CD4-positive, alpha-beta T cell treated with Interleukin-15 for 1 hour (primary cell): ENCODE results near the gene PAPLN.

Experiments
- DNase-seq: peaks from one replicate; pipeline ENCODE4 v3.0.0-alpha.2; 2020

The PAPLN gene

DNA sequence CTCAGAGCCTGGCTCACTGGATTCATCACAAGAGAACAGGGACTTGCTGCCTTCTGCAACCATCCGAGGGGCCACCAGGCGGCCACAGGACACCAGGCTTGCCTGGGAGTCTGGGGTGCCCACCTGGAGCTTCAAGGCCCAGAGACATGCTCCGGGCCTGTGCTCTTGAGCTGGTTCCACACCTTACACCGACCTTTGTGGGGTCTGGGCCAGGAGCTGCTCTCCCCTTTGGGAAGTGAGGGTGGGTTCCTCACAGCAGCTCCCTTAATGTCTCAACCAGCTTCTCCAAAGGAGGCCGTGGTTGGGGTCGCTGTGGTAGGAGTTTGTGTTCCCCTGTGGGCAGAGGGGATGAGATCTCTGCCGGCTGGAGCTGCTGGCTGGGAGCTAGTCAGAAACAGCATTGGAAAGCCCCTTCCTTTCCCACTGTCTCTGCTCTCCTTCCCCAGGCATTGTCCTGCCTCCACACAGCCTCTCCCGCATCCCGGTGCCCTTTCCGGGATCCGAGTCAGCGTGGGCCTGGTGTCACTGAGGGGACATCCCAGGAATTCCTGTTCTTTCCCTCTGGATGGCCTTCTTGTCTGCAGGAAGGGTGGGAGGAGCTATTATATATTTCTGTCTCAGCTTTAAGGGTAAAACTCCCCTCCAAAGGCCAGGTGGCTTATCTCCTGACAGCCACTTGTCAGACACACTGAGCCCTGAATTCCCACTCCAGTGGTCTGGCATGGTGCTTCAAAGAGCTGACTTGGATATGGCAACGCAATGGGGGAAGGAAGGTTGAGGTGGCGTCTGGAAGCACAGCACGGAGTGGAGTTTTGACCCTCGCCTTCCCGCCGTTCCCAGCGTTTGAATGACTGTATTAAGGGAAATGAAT is 5.1 kb upstream of the PAPLN start:
- DNase-seq = no peak

DNA sequence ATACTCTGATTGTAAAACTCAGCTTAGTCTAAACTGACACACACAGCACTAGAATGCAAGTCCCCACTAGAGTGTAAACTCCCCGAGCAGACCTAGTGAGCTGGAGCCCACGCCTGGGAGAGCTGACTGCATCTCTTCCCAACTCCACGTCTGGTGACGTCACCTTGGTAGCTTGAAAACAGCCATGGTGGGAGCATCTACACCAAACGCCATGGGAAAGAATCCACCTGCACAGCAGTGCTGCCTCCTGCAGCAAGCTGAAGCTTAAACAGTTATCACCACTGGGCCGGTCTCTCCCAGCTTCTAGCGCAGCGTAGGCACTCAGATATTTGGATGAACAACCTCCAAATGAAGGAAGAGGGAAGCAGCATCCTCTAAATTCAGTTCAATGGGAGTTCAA is 4.3 kb upstream of the PAPLN start:
- no peak for DNase-seq

DNA sequence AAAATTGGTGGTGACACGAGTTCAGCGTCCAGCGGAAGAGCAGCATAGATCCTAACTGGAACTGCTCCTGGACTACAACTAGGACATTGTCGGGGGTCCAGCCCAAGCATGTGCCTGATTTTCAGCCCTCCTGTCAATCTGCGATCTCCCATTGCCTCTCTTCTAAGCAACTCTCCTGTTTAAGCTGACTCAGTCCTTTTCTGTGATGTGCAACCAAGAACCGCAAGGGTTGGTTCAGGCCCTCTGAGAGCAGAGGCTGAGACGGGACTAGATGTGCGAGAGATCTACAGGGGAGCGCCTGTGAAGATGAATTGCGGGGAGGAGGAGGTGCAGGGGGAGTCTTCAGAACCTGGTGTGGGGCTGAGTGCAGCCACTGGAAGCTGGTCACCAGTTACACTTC is 3.7 kb upstream of the PAPLN start:
- DNase-seq = no peak

DNA sequence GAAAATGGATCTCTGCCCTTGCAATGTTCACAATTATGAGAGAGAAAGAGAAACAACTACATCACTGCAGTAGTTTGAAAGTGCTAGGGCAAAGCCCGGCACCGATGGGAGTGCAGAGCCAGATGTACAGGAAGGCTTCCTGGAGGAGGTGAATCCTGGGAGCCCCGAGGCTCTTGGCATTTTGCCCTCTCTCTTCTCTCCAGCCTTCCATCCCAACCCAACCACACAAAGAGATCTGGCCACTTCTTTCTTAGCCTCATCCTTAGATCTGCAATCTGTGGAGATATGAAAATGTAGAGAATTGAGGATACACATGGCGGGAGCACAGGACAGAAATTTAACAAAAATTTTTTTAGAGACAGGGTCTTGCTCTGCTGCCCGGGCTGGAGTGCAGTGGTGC is 3.3 kb upstream of the PAPLN start:
- DNase-seq = no peak

DNA sequence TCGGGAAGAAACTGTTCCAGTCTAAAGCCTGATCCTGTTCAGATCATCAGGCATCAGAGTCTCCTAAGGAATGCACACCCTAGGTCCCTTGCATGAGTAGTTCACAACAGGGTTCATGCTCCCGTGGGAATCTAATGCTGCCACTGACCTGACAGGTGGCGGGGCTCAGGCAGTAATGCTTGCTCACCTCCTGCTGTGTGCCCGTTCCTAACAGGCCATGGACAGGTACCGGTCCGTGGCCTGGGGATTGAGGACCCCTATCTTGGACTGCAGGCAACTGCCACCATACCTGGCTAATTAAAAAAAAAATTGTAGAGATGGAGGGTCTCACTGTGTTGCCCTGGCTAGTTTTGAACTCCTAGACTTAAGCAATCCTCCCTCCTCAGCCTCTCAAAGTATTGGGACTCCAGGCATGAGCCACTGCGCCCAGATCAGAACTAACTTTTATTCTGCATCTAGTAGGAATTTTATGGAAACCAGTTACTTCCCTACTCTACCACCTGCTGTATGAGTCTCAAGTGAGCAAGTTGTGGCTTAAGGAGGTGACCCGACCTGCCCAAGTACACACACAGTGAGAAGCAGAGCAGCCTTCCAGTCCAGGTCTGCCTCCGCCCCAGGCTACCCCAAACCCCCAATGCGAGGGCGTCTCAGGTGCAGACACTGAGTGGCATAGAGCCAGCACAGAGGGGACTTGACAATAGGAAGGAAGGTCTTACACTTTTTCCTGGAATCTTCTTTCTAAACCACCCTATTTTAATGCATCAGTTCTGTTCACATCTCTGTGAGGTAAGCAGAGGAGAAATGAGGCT is 2.5 kb upstream of the PAPLN start:
- no peak for DNase-seq

DNA sequence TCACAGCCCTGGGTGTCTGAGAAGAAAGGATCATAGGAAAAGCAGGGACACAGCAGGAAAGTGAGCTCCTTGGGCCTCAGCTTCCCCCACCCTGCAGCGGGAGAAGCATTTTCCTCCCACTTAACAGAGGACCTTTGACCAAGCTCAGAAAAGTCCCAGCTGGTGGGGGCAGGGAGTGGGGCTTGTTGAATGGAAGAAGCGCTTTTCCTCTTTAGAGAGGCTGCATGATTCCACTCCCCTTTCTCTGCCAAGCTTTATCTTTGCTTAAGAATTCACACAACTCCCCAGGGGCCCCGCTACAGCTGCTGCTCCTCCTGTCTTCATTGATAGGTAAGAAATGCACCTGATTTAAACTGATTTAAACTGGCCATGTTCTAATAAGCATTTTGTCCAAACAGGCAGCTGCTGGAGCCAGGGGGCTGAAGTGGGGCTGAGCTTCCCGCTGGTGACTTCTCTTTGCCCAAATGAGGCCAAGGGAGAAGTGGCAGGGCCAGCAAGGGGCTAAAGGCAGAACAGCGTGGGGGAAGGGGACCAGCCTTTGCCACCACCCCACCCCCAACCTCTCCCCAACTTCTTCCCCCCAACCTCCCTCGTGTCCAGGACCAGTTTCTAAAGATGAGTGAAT is 1.7 kb upstream of the PAPLN start:
- DNase-seq = no peak

DNA sequence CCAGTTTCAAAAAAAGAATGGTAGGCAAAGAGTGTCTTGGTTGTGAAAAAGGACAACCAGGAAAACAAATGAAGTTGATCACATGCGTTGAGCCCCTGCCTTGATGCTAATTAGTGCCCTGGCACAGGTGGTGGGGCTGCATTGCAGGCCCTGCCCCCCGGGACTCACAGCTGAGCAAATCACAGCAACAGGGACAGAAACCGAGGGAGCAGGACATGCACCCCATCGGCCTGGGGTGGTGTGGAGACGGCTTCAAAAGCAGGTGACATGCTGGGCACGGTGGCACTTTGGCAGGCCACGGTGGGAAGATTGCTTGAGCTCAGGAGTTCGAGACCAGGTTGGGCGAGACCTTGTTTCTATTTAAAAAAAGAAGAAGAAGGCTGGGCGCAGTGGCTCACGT is 1.1 kb upstream of the PAPLN start:
- DNase-seq = no peak

DNA sequence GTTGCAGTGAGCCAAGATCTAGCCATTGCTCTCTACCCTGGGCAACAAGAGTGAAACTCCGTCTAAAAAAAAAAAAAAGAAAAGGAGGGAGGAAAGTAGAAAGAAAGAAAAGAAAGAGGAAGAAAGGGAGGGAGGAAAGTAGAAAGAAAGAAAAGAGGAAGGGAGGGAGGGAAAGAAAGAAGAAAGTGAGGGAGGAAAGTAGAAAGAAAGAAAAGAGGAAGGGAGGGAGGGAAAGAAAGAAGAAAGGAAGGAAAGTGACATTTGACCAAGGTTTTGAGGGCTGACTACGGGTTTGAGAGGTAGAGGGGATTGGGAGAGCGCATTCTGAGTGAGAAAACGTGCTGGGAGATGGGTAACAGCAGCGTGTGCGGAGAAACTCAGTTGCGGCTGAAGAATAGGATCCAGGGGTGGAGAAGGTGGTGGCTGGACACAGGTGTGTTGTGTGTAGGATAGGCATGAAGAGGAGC is 521 bp upstream of the PAPLN start:
- DNase-seq = no peak

DNA sequence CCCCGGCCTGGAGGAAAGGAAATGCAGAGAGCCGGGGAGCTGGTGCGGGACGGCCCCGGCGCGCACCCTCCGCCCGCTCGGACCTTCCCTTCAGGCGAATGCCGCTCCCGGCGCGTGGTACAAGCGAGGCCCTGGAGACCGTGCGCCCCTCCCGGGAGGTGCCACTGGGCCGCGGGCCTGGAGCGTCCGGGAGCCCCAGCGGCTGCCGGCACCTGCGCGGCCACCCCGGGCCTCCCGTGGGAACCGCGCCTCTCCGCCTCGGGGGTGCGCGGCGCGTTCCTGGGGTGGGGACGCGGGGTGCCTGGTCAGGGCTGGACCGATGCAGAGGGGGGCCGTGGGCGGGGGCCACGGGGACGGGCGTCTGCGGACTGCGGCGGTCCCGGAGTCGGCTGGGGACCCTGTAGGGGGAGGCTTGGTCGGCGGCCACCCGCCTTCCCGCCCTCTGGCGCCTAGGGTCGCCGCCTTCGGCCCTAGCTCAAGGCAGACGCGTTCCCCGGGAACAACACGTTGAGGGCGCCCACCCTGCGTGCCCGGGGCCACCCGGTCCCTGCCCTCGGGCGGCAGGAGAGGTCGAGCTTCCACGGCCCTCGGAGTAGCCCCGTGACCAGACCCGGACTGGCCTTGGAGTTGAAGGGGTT is 599 bp downstream of the PAPLN start:
- DNase-seq = no peak

DNA sequence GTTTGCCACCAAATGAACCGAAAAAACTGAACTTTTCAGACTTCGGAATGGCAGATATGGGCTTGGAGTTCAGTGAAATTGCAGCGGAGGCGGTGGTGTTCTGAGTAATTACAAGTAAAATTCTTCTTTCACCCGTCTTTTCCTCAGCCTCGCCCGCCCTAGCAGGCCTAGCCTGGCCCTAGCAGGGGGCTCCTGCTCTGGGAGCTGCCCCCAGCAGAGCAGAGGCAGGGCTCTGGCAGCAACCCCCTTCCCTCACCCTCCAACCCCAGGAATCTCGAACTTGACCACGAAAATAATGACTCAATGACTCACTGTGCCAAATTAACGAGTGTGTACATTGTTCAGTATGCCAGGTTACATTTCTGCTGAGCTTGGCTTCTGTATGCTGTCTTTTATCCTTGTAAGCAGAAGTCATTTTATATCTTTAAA is 1.1 kb downstream of the PAPLN start:
- DNase-seq = no peak

DNA sequence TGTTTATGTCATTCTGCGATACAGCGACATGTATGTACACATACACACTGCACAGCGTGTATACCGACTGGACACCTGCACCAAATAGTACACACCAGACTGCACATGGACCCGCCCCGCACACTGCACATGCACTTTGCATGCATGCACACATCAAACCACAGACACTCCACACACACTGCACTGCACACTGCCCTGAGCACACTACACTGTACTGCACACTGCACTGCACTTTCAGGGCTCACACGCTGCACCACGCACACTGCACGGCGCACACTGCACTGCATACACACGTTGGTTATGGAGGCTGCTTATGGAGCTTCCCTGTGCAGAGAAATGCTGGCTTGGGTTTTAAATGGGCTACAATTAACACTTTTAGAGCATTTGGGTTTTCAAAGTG is 1.6 kb downstream of the PAPLN start:
- DNase-seq = no peak

DNA sequence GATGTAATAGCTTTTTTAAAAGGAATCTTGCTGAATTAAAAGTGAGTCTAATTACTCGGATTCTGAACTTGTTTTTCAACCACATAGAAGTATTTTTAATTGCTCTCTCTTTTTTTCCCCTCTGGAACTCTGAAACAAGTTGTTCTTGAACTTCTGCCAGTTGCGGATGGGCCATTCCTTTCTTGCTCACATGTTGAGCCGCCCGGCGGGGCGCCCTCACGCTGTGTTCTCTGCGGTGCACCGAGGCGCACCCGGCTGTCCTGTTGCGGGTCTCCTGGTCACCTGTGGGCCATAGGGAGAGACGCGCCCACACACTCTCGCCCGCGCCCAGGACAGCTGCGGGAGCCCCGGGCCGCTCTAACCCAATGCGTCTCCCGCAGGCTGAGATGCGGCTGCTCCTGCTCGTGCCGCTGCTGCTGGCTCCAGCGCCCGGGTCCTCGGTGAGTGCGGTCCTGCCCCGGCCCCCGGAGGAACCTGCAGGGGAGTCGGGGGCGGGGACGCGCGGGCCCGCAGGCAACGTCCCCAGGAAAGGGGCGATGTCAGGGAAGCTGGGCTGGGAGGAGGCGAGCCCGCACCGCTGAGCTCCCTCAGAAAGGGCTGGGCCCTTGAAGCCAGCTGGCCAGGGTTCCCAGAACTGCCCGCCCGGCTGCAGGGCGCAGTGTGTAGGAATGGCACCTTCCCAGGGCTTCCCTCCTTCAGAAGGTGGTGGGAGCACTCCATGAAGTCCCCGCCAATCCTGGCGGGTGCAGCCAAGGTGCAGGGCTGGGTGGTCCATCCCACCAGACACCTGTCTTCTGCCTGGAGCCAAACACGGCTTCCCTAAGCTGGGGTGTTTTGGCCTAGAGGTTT is 2.3 kb downstream of the PAPLN start:
- no peak for DNase-seq

DNA sequence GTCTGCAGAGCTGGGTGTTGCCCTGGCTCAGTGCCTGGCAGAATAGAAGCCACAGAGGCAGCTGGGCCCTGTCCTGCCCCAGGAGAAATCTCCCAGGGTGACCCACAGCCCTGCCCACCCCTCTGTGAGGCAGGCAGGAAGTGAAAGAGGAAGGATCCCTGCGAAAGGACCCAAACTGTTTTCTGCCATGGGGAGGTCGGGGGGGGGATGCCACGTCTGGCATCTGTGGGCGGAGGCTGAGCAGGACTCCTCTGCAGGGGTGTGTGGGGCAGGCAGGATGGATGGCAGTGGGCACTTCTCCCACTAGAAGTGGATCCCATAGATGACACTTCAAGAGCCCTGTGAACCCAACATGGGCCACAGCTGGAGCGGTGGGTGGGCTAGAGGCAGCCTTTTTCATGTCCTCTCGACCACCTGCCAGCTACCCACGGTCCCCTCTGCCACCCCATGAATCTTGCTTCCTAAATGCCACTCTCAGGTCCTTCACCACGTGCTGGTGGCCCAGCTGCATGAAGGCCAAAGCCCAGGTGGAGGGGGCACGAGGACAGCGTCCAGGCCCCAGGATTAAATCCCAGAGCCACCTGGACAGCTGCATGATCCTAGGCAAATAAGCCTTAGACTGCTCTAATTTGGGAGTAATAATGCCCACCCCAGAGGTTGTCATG is 3.6 kb downstream of the PAPLN start:
- DNase-seq = peak; percentile 39

DNA sequence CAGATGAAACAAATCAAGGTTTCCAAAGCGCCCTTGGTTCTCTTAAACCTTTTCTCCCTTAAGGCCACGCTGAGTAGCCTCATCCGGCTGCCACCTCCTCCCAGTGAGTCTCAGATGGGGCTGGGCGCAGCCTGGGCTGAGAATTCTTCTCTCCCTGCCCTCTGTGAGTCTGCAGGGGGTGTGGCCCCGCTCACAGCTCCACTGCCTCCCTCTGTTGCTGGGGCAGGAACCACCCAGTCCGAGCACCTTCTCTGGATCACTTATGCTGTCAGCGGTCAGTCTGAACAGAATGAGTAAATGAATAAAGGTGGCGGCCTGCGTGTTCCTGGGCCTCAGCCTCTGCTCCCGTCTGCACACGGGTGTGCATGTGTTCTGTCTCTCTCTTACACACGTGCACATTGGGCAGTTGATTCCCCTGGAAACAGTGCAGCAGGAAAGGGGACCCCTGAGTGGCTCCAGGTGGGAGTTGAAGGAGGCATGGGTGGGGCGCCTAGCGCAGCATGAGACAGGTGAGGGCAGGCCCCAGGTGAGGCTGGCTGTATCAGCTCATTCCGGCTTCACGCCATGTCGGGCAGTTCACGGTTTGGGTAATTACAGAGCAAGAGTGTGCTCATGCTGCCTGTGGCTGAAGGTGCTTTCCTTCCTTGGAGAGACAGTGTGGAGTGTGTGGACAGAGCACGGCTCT is 4.3 kb downstream of the PAPLN start:
- DNase-seq = no peak

DNA sequence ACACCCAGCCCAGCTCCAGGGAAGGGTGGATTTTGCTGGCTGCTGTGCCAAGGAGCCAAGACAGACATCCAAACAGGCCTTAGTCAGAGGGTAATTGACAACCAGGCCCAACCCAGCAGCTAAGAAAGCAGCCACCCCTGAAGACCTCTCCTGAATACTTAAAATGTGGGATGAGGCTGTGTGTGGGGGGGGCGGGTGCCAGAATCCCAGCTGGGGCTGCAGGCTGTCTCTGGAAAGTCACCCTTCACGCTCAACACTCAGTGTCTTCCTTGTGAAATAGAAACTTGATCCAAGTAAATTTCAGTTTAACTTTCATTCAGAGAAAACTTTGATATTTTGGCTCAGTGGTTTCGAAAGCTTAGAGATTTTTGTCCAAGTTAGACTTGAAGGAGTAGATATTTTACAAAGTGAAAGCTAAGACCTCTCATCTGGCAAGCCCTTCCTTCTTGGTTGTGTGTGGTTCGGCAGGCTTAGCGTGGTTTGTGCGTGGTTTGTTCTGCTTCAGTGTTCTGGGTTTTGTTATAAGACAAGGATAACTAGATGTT is 5.1 kb downstream of the PAPLN start:
- DNase-seq = no peak

DNA sequence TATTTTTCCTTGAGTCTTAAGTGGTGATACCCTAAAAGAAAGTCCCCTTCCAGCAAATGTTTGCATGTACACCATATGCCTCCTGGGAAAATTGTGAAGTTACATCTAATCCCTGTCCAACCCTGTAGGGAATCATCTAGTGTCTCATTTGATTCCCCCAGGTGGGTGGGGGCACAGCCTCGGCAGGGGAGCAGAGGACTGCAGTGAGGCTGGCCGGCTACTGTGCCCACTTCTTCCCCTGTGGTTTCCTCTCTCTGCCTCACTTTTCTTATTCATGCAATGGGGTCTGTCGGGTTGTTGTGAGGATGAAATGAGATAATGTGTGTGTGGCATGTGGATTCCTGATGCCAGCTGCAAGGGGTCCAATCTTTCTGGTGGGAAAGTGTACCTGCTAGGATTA is 6.0 kb downstream of the PAPLN start:
- DNase-seq = no peak

DNA sequence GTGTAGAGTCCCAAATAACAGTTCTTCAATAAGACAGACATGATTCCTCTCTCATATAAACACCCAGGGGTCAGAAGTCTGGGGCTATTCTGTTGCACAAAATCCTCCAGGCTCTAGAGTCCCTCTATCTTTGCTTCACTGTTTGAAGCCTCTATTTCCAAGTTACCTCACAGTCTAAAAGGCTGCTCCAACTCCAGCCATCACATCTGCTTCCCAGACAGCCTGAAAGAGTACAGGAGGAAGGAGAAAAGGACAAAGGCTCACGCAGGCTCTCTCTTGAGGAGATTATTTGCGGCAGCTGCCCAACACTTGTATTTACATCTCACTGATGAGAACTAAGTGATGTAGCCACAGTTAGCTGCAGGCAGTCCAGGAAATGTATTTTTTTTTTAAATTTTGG is 6.4 kb downstream of the PAPLN start:
- DNase-seq = no peak

DNA sequence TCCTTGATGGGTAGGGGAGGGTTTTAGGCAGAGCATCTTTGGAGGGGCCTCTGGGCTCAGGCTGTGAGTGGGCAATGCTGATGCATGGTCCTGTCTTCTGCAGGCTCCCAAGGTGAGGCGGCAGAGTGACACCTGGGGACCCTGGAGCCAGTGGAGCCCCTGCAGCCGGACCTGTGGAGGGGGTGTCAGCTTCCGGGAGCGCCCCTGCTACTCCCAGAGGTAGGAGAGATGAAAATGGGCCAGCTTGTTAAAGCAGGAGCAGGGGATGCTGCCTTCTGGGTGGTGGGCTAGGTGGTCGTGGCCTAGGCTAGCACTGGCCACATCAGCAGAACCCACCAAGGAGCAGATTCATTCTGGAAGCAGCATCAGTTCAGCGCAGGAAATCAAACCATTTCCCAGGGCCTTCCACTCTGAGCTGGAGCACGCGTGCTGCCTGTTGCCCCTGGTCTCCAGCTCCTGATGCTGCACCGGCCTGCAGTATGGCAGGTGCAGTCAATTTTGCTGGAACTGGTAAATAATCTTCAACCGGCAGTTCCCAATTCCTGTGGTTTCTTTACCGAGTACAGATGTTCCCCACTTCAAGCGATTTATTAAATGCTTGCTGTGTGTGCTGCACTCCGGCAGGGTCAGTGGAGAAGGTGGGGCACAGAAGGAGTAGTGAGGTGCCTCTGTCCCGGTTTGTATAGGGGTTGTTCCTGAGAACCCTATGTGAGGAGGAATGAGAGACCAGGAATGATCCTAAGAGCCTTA is 7.4 kb downstream of the PAPLN start:
- no peak for DNase-seq

DNA sequence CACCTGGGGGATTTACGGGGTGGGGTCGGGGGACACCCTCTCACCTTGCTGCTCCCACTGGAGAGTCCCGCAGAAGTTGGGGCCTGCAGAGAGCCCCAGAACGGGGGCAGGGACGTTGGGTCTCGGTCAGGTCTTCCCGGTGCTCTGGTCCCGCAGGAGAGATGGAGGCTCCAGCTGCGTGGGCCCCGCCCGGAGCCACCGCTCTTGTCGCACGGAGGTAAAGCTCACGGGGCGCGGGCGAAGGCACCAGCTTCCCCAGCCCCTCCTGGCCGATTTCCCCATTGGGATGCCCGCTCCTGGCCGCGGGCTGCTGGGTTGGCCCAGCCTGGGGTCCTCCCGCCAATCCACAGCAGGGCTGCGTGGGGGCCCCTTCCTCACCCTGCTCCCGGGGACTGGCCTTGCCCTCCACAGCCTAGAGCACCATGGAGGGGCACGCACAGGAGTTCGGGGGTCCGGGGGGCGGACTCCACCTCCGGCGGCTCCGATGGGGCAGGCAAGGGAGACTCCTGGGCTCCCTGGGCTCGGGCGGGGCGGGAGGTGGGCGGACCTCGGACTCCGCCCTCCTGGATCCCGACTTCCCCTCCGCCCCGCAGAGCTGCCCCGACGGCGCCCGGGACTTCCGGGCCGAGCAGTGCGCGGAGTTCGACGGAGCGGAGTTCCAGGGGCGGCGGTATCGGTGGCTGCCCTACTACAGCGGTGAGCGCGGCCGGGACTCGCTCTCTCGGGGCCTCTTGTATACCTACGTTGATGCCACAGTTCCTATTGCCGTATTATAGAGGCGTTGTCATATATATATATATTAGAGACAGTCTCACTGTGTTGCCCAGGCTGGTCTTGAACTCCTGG is 8.4 kb downstream of the PAPLN start:
- peak; percentile 48 for DNase-seq
